Occipital lobe (tissue), 2 donors: ENCODE results near the gene CSNK1G1. TPM values are rescaled to one million over a fixed set of nuclear protein-coding genes. Genes with fewer than 3 reads are reported as not detected.
"Not testable (repeated sequence)": the region's sequence is repeated elsewhere in the genome, so short reads cannot be mapped to it uniquely, and the experiment has no call there.

Source experiments
- DNase-seq: peaks from one replicate; lab custom pipeline; 2025; lab: John Stamatoyannopoulos, UW
- total RNA-seq: library from RNA; depleted of rRNA; stranded (reverse); fragments of >200 nt; gene quantifications from one replicate; pipeline ENCODE4 v1.2.3, GENCODE V29; 2014

Gene CSNK1G1
- total RNA-seq, 1 donor from 2014 or later = 68.3 TPM

GRCh38 chr15:64349375-64349774, 6.6 kb downstream of the CSNK1G1 start:
- DNase-seq = no peak

DNA sequence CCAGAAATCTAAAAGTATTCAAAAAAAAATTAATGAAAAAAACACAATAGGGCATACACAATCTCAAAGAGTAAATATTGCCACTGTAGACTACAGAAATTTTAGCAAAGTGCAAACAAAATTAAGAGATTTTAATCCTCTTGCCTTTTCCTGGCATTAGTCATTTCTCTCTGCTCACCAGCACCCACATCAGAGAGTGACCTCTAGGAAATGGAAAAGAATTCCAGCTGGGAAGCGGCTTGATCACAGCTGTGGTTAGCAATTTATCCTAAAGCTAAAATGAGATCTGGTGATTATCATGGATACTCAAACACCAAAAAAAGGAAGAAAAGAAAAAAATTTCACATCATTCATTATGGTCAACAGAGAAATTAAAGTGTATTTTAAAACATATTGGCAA, 7.5 kb downstream of the CSNK1G1 start:
- no peak for DNase-seq

DNA sequence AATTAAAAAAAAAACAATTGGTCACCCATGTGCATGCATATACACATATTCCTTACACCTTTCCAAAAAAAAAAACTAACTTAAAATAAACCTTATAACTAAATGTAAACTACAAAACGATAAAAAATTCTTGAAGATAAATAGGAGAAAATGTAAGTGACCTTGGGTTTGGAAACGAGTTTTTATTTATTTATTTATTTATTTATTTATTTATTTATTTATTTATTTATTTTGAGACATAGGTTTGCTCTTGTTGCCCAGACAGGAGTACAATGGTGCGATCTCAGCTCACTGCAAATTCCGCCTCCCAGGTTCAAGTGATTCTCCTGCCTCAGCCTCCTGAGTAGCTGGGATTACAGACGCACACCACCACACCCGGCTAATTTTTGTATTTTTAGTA, 9.7 kb downstream of the CSNK1G1 start:
- DNase-seq = not testable (repeated sequence)

GRCh38 chr15:64344651-64345294, 11.2 kb downstream of the CSNK1G1 start:
- DNase-seq = no peak

DNA sequence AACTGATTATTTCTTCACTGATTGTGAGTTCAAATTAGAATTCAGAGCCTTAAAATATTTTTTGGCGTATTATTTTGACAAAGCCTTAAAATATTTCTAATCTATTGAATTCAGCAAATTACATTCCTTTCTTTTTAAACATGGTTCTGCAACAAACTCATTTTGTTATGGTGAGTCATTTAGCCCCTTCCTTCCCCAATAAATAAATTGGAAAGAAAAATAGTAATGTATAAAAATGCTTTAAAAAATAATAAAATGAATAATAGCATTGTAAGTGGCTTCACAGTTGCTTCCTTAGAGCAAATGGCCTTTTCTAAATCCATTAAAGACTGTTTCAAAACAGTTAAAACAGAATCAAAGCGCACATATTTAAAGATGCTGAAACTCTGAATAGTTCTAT, 12.1 kb downstream of the CSNK1G1 start:
- no peak for DNase-seq

GRCh38 chr15:64343222-64343621, 12.8 kb downstream of the CSNK1G1 start:
- no peak for DNase-seq

DNA sequence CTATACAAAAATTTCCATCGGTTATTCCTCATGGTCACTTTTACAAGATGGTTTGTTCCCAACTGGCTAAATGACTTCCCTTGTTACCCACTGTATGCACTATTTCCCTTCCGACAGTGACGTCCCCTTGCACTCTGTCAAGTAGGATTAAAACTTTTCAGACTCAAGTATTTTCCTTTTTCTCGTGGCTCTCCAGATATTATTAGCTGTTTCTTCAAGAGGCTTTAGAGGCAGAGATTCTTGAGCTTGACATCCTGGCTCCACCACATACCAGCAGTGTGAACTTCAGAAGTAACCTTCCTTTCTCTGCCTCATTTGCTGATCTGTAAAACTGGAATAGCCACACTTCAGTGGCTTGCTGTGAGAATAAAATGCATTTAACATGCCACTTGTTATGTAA, 14.0 kb downstream of the CSNK1G1 start:
- no peak for DNase-seq

GRCh38 chr15:64340355-64340754, 15.6 kb downstream of the CSNK1G1 start:
- DNase-seq = no peak

DNA sequence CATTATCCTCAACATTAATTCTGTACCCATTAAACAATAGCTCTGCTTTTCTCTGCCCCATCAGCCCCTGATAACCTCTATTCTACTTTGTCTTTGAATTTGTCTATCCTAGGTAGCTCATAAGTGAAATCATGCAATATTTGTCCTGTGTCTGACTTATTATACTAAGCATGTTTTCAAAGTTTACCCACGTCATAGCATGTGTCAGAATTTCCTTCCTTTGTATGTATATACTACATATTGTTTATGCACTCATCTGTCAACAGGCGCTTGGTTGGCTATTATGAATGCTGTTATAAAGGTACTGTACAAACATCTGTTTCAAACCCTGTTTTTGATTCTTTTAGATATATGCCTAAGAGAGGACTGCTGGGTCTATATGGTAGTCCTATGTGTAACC, 18.2 kb downstream of the CSNK1G1 start:
- no peak for DNase-seq

- no peak for DNase-seq
These were observed 21.7 kb downstream of the CSNK1G1 start for GRCh38 chr15:64333986-64334929.

GRCh38 chr15:64333516-64333915, 22.5 kb downstream of the CSNK1G1 start:
- DNase-seq = no peak

DNA sequence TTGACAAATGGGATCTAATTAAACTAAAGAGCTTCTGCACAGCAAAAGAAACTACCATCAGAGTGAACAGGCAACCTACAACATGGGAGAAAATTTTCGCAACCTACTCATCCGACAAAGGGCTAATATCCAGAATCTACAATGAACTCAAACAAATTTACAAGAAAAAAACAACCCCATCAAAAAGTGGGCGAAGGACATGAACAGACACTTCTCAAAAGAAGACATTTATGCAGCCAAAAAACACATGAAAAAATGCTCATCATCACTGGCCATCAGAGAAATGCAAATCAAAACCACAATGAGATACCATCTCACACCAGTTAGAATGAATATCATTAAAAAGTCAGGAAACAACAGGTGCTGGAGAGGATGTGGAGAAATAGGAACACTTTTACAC, 24.3 kb downstream of the CSNK1G1 start:
- not testable (repeated sequence) for DNase-seq

- DNase-seq = not testable (repeated sequence)
These were observed 29.0 kb downstream of the CSNK1G1 start for GRCh38 chr15:64326975-64327374.

DNA sequence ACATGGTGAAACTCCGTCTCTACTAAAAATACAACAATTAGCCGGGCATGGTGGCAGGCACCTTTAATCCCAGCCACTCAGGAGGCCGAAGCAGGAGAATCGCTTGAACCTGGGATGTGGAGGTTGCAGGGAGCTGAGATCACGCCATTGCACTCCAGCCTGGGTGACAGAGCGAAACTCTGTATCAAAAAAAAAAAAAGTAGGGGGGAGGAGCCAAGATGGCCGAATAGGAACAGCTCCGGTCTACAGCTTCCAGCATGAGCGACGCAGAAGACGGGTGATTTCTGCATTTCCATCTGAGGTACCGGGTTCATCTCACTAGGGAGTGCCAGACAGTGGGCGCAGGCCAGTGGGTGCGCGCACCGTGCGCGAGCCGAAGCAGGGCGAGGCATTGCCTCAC, 29.5 kb downstream of the CSNK1G1 start:
- not testable (repeated sequence) for DNase-seq

GRCh38 chr15:64324165-64324877, 31.7 kb downstream of the CSNK1G1 start:
- DNase-seq = no peak

DNA sequence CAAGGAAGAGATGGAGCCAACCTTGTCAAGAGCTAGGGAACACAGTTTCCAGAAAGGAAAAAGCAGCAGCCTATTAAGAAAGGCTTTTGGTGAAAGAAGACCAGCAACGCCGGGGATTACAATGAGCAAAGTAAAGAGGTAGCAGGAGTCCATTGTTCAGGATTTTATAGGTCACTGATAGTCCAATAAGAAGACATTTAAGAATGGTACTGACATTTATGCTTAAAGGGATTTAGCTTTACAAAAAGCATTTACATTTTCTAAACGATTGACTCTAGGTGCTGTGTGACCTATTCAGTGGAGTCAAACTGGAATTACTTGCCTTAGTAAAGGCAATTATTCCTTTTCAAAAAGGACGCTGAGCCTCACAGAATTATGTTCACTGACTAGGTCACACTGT, 40.8 kb downstream of the CSNK1G1 start:
- no peak for DNase-seq

DNA sequence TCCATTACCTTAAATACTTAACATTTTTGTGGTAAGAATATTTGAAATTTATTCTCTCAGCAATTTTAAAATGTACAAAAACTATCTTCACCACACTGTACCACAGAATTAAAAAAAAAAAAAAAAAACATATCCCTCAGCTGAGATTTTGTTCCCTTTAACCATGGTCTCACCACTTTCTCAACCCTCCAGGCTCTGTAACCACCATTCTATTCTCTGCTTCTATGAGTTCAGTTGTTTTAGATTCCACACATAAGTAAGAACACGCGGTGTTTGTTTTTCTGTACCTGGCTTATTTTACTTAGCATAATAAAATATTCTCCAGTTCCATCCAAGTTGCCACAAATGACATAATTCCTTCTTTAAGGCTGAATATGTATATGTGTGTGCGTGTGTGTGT, 41.5 kb downstream of the CSNK1G1 start:
- no peak for DNase-seq

- no peak for DNase-seq
These were observed 44.4 kb downstream of the CSNK1G1 start for GRCh38 chr15:64311566-64311965.

GRCh38 chr15:64310036-64310435, 45.9 kb downstream of the CSNK1G1 start:
- DNase-seq = no peak

DNA sequence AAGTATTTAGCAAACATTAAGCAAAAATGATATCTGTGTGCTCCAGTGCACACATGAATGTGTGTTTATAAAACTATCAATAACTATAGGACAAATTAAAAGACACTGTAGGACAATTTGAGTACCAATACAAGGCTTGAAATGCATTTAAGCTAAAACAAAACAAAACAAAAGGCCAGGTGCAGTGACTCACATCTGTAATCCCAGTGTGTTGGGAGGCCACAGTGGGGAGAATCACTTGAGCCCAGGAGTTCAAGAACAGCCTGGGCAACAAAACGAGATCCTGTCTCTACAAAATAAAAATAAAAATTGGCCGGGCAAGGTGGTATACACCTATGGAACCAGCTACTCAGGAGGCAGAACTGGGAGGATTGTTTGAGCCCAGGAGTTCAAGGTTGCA, 50.7 kb downstream of the CSNK1G1 start:
- no peak for DNase-seq

DNA sequence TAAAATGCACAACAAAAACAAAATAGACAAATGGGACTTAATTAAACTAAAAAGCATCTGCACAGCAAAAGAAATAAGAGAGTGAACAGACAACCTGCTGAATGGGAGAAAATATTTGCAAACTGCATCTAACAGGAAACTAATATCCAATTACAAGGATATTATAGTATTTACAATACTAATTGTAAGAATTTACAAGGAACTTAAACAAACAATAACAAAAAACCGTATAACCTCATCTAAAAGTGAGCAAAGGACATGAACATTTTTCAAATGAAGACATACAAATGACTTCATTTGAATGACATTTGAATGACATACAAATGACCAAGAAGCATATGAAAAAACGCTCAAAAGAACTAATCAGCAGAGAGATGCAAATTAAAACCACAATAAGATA, 66.4 kb downstream of the CSNK1G1 start:
- DNase-seq = no peak

DNA sequence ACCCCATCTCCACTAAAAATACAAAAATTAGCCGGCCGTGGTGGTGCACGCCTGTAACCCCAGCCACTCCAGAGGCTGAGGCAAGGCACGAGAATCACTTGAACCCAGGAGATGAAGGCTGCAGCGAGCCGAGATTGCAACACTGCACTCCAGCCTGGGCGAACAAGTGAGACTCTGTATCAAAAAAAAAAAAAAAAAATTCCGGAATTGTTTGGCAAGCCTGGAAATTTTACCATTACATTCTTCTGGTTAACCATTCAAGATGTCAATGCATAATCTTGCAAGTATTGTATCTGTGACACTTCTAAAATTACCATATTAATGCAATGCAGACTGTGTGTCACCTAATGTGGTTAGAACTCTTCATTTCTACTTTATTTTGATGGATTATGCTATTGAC, 67.0 kb downstream of the CSNK1G1 start:
- no peak for DNase-seq
